GDM1 (cell line): ENCODE measurements around the gene TIAM1.

Source experiments
- DNase-seq: peaks from one replicate; lab custom pipeline; 2025; lab: John Stamatoyannopoulos, UW

TIAM1 gene

DNA sequence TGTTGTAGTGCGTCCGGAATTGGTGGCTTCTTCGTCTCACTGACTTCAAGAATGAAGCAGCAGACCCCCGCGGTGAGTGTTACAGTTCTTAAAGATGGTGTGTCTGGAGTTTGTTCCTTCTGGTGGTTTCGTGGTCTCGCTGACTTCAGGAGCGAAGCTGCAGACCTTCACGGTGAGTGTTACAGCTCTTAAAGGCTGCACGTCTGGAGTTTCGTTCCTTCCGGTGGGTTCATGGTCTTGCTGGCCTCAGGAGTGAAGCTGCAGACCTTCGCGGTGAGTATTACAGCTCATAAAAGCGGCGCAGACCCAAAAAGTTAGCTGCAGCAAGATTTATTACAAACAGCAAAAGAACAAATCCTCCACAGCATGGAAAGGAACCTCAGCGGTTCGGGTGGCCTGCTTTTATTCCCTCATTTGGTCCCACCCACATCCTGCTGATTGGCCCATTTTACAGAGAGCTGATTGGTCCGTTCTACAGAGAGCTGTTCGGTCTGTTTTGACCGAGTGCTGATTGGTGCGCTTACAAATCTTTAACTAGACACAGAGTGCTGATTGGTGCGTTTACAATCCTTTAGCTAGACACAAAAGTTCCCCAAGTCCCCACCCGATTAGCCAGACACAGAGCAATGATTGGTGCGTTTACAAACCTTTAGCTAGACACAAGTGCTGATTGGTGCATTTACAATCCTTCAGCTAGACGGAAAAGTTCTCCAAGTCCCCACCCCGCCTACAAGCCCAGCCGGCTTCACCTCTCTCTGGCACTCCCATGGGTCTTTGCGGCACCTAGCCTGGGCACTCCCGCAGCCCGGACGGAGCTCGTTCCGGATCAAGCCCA is 256.2 kb downstream of the TIAM1 start:
- DNase-seq: no peak

DNA sequence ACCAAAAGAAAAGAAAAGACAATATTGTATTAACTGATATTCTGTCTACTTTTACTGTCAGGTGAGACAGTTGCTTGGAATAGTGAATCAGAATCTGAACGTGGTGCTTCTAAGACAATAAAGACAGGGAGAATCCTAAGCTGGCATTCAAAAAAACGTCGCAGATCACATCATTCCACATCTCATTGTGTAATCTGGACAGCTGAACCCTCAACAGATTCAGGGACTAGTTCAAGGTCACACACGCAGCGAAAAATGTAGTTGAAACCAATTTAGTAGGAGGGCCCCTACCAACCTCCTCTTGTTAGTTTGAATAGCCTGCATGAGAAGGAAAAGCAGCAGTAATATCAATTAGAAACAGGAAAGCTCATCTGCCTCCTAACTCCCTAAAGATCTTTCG is 259.4 kb downstream of the TIAM1 start:
- DNase-seq: no peak

- DNase-seq: no peak
Measured at GRCh38 chr21:31078796-31079195, 265.3 kb downstream of the TIAM1 start.

DNA sequence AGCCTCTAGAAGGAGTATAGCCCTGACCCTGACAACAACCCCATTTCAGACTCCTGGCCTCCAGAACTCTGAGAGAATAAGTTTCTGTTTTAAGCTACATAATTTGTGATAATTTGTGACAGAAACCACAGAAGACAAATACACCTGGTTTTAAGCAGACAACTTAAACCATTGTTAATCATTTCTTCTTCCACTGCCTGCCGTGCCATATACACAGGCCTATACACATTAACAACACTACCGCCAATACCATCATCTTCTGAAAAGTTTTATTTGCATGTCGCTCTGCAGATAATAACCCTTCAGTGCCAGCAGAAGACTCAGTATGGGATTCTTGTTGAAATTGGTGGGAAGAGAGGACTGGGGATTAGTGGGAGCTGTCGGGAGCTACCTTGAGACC is 265.8 kb downstream of the TIAM1 start:
- DNase-seq: no peak

DNA sequence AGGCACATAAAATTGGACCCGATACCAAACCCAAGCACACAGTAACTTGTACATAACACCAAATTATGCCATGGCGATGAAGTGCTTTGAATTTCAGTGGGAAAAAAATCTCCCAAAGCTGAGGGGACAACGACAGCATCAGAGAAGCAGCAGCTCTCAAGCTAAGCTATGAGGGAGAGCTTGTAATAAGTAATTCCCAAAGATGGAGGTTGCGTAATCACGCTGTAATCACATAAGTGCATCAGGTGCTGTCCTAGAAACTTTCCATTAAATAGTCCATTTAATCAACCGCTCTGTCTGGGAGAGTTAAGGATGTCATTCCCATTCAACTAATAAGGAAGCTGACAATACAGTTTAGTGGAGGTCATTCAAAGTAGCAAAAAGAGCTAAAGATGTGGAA is 268.2 kb downstream of the TIAM1 start:
- DNase-seq: no peak

DNA sequence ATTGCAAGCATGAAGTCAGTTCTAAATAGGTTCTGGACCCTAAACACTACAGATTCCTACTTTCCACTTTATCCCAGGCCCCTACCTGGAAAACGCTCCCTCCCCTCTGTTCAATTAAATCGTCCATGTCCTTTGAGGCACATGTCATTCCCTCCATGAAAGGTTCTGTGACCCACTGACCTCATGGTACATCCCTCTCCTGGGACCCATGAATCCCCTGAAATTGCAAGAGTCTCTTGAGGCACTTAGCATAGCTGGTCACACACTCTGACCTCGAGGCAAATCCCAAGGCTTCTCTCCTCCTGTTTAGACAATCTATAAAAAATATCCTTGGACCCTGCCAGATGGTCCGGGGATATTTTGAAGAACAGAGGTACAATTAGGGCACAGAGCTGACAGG is 271.5 kb downstream of the TIAM1 start:
- no peak for DNase-seq
